GOT3 (cell line): Measurements from ENCODE around the gene MFSD1.
"Not testable (repeated sequence)": the region's sequence is repeated elsewhere in the genome, so short reads cannot be mapped to it uniquely, and the experiment has no call there.

Experiments
- DNase-seq: peaks from one replicate; lab custom pipeline; 2025; ENCODE audit warnings: mixed read lengths; lab: John Stamatoyannopoulos, UW

Gene MFSD1

DNA sequence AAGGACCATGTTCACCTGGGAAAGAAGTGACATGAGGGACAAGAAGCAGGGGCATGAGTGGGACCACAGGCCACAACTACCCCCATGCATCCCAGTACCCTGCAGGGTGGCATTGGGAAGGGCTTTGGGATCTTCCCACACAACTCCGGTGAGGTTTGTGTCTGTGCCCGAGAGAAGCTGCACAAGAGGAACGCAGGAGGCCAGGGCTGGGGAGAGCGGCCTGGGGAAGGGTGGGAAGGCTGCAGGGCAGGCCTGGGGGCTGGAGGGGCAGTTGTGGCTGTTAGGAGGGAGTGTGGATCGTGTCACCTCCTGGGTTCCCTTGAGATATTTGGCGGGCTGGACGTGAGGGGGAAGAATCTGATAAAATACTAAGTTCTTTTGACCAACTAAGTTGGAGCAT, 25.3 kb upstream of the MFSD1 start:
- DNase-seq: no peak

GRCh38 chr3:158777161-158777873, 24.5 kb upstream of the MFSD1 start:
- no peak for DNase-seq

- DNase-seq: no peak
Measured at GRCh38 chr3:158780766-158781165, 21.1 kb upstream of the MFSD1 start.

- DNase-seq: no peak
Measured at GRCh38 chr3:158781191-158781590, 20.7 kb upstream of the MFSD1 start.

DNA sequence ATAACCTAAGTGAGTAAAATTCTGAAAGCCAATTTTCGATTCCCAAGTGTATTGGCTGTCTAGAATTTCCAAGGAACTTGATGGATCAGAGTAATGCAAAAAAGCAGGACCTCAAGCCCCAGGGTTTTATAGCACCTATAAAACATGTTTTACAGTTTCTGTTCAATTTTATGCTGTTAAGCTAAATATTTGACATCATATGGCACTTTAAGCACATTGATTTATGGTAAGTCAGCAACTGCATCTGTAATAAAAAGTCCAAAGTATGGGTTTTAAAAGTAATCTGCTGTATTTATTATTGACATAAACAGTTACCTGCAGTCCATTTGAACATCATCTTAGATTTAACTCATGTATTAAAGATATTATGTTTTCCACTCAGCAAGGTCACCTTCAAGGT, 20.0 kb upstream of the MFSD1 start:
- DNase-seq: no peak

GRCh38 chr3:158782283-158782989, 19.4 kb upstream of the MFSD1 start:
- no peak for DNase-seq

- DNase-seq: no peak
Measured at GRCh38 chr3:158783051-158783450, 18.8 kb upstream of the MFSD1 start.

DNA sequence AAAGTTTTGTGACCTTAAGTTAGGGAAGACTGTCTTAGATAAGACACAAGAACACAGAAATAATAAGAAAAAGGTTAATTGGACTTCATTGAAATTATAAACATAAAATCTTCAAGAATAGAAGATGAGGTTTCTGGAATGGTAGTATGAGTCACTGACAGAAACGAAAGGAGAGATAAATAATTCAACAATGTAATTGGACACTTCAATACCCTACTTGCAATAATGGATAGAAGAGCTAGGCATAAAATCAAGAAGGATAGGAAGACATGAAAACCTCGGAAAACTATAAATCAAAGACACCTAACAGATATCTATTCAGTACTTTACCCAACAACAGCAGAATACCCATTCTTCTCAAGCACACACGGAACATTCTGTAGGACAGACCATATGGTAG, 15.9 kb upstream of the MFSD1 start:
- no peak for DNase-seq

GRCh38 chr3:158788446-158788845, 13.4 kb upstream of the MFSD1 start:
- no peak for DNase-seq

GRCh38 chr3:158789592-158789991, 12.3 kb upstream of the MFSD1 start:
- no peak for DNase-seq

- DNase-seq: no peak
Measured at GRCh38 chr3:158790901-158791589, 10.8 kb upstream of the MFSD1 start.

DNA sequence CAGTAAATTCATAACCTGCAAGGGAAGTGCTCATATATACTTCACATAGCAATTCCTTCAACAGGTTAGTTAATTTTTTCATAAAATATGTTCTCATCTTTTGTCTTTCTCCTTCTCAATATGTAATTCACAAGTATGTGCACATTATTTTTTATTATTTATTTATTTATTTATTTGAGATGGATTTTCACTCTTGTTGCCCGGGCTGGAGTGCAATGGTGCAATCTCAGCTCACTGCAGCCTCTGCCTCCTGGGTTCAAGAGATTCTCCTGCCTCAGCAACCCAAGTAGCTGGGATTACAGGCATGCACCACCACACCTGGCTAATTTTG, 10.3 kb upstream of the MFSD1 start:
- DNase-seq: not testable (repeated sequence)

- peak; percentile 24 for DNase-seq
Measured at GRCh38 chr3:158792709-158793108, 9.1 kb upstream of the MFSD1 start.

- DNase-seq: no peak
Measured at GRCh38 chr3:158794206-158794605, 7.6 kb upstream of the MFSD1 start.

DNA sequence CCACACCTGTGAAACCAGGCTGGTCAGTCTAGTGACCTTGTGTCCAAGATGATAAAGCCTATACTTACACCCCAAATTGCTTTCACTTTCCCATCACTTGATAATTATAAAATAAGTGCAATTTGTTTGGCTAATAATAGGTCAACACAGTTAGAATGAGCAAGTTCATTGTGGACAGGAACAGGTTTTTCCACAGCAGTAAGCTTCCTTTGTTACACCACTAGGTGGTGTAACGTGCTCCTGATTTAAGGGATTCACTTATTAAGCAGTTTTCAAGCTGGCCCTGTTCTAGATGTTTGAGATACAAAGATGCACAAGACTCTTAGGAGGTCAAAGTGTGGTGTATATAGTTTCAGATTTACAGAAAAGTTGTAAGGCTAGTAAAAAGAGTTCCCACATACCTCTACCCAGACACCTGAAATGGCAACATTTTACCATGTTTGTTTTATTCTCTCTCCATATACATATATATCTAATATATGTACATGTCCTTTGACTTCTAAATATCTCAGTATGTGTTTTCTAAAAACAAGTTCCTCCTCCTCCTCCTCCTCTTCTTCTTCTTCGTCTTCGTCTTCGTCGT, 6.8 kb upstream of the MFSD1 start:
- DNase-seq: no peak

GRCh38 chr3:158801201-158801600, 653 bp upstream of the MFSD1 start:
- no peak for DNase-seq

DNA sequence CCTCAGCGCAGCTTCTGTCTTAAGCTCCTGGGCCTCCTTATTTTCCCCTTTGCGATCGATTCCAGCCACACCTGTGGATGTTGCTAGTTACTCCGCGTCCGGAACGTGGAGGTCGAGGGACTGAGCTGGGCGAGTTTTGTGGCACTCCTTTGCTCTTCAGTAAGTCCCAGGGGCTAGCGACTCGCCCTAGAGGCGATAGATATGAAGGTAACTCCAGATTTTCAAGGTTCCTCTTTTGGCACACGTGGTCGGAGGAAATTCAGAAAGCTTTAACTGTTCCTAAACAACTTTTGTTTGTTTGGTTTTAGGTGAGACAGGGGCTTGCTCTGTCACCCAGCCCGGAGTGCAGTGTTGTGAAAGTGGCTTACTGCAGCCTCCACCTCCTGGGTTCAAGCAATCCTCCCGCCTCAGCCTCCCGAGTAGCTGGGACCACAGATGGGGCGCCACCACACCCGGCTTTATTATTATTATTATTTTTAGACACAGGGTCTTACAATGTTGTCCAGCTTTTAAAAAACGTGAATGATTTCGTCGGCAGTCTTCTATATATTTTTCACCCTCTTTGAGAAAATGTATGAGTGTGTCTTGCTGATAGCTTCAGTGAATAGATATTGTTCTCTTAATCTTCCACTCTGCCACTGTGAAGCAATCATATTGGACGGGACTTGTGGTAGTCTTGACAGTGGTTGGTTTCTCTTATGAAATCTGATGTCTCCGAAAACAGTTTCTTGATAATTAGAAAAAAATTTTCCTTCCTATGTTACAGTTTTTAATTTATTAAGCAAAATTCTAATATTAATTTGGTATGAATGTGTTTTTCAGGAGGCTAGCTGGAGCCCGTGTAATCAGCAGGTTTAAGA, 785 bp downstream of the MFSD1 start:
- no peak for DNase-seq

GRCh38 chr3:158804441-158804840, 2.6 kb downstream of the MFSD1 start:
- DNase-seq: no peak

DNA sequence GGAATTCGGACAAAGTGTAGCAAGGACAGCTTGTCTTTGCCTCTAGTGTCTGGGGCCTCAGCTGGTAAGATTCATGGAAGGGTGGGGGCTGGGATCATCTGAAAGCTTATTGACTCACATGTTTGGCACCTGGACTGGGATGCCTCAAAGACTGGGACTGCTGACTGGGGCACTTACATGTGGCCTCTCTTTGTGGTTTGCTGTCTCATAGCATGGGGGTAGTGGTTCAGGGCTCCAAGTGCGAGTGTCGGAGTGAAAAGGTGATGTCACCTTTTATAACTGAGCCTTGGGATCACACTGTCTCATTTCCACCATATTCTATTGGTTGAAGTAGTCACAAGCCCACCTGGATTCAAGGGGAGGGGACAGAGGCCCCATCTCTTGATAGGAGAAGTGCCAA, 6.8 kb downstream of the MFSD1 start:
- DNase-seq: no peak

- DNase-seq: no peak
Measured at GRCh38 chr3:158809642-158810041, 7.8 kb downstream of the MFSD1 start.

GRCh38 chr3:158810823-158811724, 9.2 kb downstream of the MFSD1 start:
- DNase-seq: no peak
